ENCODE data around the gene DGKG. TPM values are rescaled to one million over a fixed set of nuclear protein-coding genes. Genes with fewer than 3 reads are reported as not detected.

DGKG gene
- total and polyA plus RNA-seq, 10 of the 15 experiments (the other 5 are each of a cell fraction or from before 2014, with no cell fraction given), result 0.39 to 6.2 (median 4.7) TPM

DNA sequence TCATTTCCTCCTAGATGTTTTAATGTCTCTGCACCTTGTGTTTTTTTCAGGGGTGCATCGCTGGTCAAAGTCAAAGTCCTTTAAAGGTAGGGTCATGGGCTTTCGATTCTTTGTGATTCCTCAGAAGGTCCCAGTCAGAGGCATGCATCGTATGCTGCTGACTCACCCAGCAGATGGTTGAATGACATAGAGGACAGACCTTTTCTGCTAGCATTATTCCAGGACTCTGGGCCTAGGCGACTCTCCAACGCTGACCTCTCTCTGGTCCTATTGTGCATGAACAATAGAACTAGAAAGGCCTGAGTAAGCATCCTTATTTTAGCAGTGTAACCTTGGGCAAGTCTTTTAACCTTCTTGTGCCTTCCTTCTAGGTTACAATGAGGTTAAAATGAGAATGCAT lies 75.9 kb downstream of the DGKG start (continued):
- no peak for TF ChIP-seq ESRRA (IDR thresholded peaks at IDR 0.05; ENCODE audit: low read length)
- TF ChIP-seq TCF12 (IDR thresholded peaks at IDR 0.05; ENCODE audit: low read depth, low read length), result no peak

- RAD21 ChIA-PET (ENCODE audit: unreplicated experiment), result no interaction called here
- ATAC-seq, result no peak
- Histone ChIP-seq H2AFZ (ENCODE audit: control insufficient read depth, low read depth, low read length) (no peak overlapping the region), H3K36me3 (ENCODE audit: control insufficient read depth in 2 of 2, insufficient read depth in 2 of 2, low read length in 1 of 2) (no peaks in the 10 kb centered on the region), H3K79me2 (ENCODE audit: control insufficient read depth, insufficient read depth, low read length) (no peaks in the 10 kb centered on the region), H3K9me3 (replicated peaks; ENCODE audit: control insufficient read depth, insufficient read depth, low read length) (no peaks in the 10 kb centered on the region), H3K4me3 (no peak overlapping the region), H3K4me1 (ENCODE audit: control insufficient read depth, insufficient read depth, low read length) (no peaks in the 10 kb centered on the region; the same call in 1 of the 2 replicates), H3K4me2 (ENCODE audit: control insufficient read depth, insufficient read depth) (no peak overlapping the region), H3K9ac (ENCODE audit: control insufficient read depth, insufficient read depth, low read length) (no peak overlapping the region), H3K27ac (ENCODE audit: control insufficient read depth, insufficient read depth) (no peak overlapping the region), H3K27me3 (replicated peaks in 1 of 2; ENCODE audit: control insufficient read depth in 2 of 2, insufficient read depth in 2 of 2, low read length in 1 of 2) (peaks cover 0 to 1% of the 10 kb centered on the region in 2 experiments; a peak in 2 of 4 replicates), H4K20me1 (ENCODE audit: control insufficient read depth, insufficient read depth) (no peaks in the 10 kb centered on the region)
- POLR2A ChIA-PET, result no interaction called here
- BruUV-seq (replicated peaks), result no TSS peak
- no peak for FAIRE-seq
- TF ChIP-seq CHD4 (IDR thresholded peaks at IDR 0.05) (no peak), HDAC2 (IDR thresholded peaks at IDR 0.05) (no peak), POLR2AphosphoS2 (IDR thresholded peaks at IDR 0.05; ENCODE audit: low read depth, low read length) (no peak), NFXL1 (IDR thresholded peaks at IDR 0.05; ENCODE audit: borderline replicate concordance) (no peak), RAD21 (IDR thresholded peaks at IDR 0.05; ENCODE audit: insufficient read depth, low read depth, low read length) (no peak)
- TF ChIP-seq, protein P1, sequence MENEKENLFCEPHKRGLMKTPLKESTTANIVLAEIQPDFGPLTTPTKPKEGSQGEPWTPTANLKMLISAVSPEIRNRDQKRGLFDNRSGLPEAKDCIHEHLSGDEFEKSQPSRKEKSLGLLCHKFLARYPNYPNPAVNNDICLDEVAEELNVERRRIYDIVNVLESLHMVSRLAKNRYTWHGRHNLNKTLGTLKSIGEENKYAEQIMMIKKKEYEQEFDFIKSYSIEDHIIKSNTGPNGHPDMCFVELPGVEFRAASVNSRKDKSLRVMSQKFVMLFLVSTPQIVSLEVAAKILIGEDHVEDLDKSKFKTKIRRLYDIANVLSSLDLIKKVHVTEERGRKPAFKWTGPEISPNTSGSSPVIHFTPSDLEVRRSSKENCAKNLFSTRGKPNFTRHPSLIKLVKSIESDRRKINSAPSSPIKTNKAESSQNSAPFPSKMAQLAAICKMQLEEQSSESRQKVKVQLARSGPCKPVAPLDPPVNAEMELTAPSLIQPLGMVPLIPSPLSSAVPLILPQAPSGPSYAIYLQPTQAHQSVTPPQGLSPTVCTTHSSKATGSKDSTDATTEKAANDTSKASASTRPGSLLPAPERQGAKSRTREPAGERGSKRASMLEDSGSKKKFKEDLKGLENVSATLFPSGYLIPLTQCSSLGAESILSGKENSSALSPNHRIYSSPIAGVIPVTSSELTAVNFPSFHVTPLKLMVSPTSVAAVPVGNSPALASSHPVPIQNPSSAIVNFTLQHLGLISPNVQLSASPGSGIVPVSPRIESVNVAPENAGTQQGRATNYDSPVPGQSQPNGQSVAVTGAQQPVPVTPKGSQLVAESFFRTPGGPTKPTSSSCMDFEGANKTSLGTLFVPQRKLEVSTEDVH (IDR thresholded peaks at IDR 0.05; ENCODE audit: low read depth, partially characterized antibody), result no peak
- TF ChIP-seq, protein P2, sequence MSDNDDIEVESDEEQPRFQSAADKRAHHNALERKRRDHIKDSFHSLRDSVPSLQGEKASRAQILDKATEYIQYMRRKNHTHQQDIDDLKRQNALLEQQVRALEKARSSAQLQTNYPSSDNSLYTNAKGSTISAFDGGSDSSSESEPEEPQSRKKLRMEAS (IDR thresholded peaks at IDR 0.05; ENCODE audit: low read depth, low read length), result no peak
- intact Hi-C loops (cut with micrococcal nuclease; ENCODE audit: unreplicated experiment), result no loop called here
- 47% methylated on average over 6 of the region's 6 CpGs for WGBS (ENCODE audit: insufficient coverage, insufficient replicate concordance, low lambda C conversion rate, missing lambda C conversion rate)
- DNase-seq (ENCODE audit: low read depth, low spot score), result no peak
- CTCF ChIA-PET, result no interaction called here
- SMC1A ChIA-PET (ENCODE audit: uncharacterized antibody, unreplicated experiment), result interaction anchor here (0.5 to 1.2 kb wide), 2 partner anchors 256 to 1722 kb away, joined by 4 read pairs; no protein-coding TSS in a partner anchor
- in situ Hi-C loops (cut with MboI), result no loop called here
Observed at GRCh38 chr3:186284661-186285060, 77.4 kb downstream of the DGKG start.
